ENCODE measurements around the gene NUCB2.

Gene NUCB2

GRCh38 chr11:17369684-17370243 is 93.2 kb downstream of the NUCB2 start:
- H3K4me1 ChIP-seq (ENCODE audit: insufficient read depth, low read length): no peaks in the 10 kb centered on the region
- H3K9ac ChIP-seq (ENCODE audit: low read depth, low read length): no peak overlapping the region
- peaks cover 25% of the 10 kb centered on the region for H3K9me3 ChIP-seq (ENCODE audit: control insufficient read depth, insufficient read depth, low read length)
- no peaks in the 10 kb centered on the region; the same call in 1 of the 2 replicates for H3K36me3 ChIP-seq (ENCODE audit: insufficient read depth, low read length)

- Histone ChIP-seq H3K9ac (ENCODE audit: low read depth, low read length) (no peak overlapping the region), H3K36me3 (ENCODE audit: insufficient read depth, low read length) (no peaks in the 10 kb centered on the region; the same call in 1 of the 2 replicates), H3K9me3 (ENCODE audit: control insufficient read depth, insufficient read depth, low read length) (peaks cover 25% of the 10 kb centered on the region), H3K4me1 (ENCODE audit: insufficient read depth, low read length) (no peaks in the 10 kb centered on the region)
These were observed 95.1 kb downstream of the NUCB2 start for GRCh38 chr11:17371614-17372013.

GRCh38 chr11:17375547-17375946 is 99.0 kb downstream of the NUCB2 start:
- Histone ChIP-seq H3K9ac (ENCODE audit: low read depth, low read length) (no peak overlapping the region), H3K9me3 (ENCODE audit: control insufficient read depth, insufficient read depth, low read length) (peaks cover 20% of the 10 kb centered on the region), H3K36me3 (ENCODE audit: insufficient read depth, low read length) (no peaks in the 10 kb centered on the region; the same call in 1 of the 2 replicates), H3K4me1 (ENCODE audit: insufficient read depth, low read length) (no peaks in the 10 kb centered on the region)

- Histone ChIP-seq H3K36me3 (ENCODE audit: insufficient read depth, low read length) (no peaks in the 10 kb centered on the region; the same call in 1 of the 2 replicates), H3K9me3 (ENCODE audit: control insufficient read depth, insufficient read depth, low read length) (peaks cover 17% of the 10 kb centered on the region), H3K4me1 (ENCODE audit: insufficient read depth, low read length) (no peaks in the 10 kb centered on the region), H3K9ac (ENCODE audit: low read depth, low read length) (no peak overlapping the region)
These were observed 100.0 kb downstream of the NUCB2 start for GRCh38 chr11:17376493-17376892.

DNA sequence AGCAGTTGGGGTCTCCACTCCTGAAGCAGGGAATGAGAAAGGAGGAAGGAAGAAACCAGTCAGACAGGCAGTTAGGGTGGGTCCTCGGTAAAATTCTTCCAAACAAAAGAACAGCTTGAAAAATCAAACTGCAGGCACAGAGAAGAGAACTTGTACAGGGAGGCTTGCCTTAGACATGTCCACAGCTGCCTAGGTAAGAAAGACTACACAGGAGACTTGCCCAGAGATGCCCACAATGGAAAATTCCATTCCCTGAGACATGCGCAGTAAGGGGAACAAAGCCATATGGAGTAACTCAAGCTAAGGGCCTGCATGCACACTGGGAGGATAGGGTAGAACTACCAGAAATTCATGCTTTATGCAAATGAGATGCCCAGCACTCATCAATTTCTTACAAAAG is 102.1 kb downstream of the NUCB2 start:
- no peak overlapping the region for H3K9ac ChIP-seq (ENCODE audit: low read depth, low read length)
- H3K9me3 ChIP-seq (ENCODE audit: control insufficient read depth, insufficient read depth, low read length): peaks cover 4% of the 10 kb centered on the region
- no peaks in the 10 kb centered on the region for H3K4me1 ChIP-seq (ENCODE audit: insufficient read depth, low read length)
- no peaks in the 10 kb centered on the region for H3K36me3 ChIP-seq (ENCODE audit: insufficient read depth, low read length)

DNA sequence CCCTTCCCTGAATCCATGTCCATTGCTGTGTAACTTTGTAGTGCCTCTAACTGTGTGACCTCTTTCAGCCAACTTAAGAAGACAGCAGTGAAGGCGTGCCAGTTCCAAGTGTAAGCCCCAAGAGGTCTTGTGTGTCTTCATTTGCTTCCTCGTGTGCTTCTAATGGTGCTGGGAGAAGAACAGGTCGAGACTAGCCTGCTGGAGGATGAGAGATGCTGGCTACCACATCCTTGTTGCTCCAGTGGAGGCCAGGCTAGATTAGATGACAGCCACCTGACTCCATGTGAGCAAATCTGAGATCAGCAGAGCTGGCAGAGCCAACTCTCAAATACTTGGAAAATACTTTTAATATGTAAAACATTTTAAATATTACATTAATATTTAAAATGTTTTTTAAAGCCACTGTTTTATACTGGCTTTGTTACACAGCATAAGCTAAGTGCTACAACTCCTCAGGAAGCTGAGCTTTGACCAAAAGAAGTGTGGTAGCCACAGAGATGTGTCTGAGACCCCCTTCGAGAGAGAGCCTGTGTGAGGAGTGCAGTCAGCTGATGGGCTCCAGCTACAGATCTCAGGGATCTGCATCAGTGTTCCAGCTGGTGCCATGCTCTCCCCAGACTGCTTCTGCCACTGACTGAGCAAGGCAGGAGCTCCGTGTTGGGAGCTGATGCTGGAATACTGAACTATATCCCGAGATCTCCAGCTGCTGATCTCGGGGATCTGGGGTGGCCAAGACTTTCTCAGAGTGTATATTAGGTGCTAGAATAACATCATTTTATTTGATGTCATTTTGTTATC is 103.0 kb downstream of the NUCB2 start:
- H3K4me1 ChIP-seq (ENCODE audit: insufficient read depth, low read length): no peaks in the 10 kb centered on the region
- no peak overlapping the region for H3K9ac ChIP-seq (ENCODE audit: low read depth, low read length)
- peaks cover 4% of the 10 kb centered on the region for H3K9me3 ChIP-seq (ENCODE audit: control insufficient read depth, insufficient read depth, low read length)
- H3K36me3 ChIP-seq (ENCODE audit: insufficient read depth, low read length): no peaks in the 10 kb centered on the region

- Histone ChIP-seq H3K9ac (ENCODE audit: low read depth, low read length) (no peak overlapping the region), H3K4me1 (ENCODE audit: insufficient read depth, low read length) (no peaks in the 10 kb centered on the region), H3K9me3 (ENCODE audit: control insufficient read depth, insufficient read depth, low read length) (peaks cover 4% of the 10 kb centered on the region), H3K36me3 (ENCODE audit: insufficient read depth, low read length) (no peaks in the 10 kb centered on the region)
These were observed 104.6 kb downstream of the NUCB2 start for GRCh38 chr11:17381156-17381555.

Data from ES-I3 (cell line).